SK-N-MC (cell line): ENCODE results near the gene IVNS1ABP.
"Not testable (repeated sequence)": the region's sequence is repeated elsewhere in the genome, so short reads cannot be mapped to it uniquely, and the experiment has no call there.

Experiments used
- DNase-seq: peaks from one replicate; pipeline ENCODE4 v3.0.0-alpha.2; 2011; ENCODE audit warnings: low read depth, low spot score
- H3K27ac ChIP-seq: fragments of 200-600 bp; sonication (generic); 2 replicates; pipeline ENCODE4 v1.5.1; 2016; ENCODE audit warnings: mixed run types
- H3K36me3 ChIP-seq: fragments of 200-600 bp; sonication (generic); 2 replicates; pipeline ENCODE4 v1.6.1; 2017; ENCODE audit warnings: antibody characterized with exemption, low read length, mixed read lengths; ENCODE audit not compliant: insufficient read depth
- H3K4me3 ChIP-seq: fragments of 200-600 bp; sonication (generic); 2 replicates; pipeline ENCODE4 v1.5.1; 2016
- H3K9ac ChIP-seq: fragments of 200-600 bp; sonication (generic); 2 replicates; pipeline ENCODE4 v1.8.0; 2017; ENCODE audit warnings: mixed run types, mixed read lengths; ENCODE audit not compliant: insufficient read length
- H3K9me3 ChIP-seq: fragments of 200-600 bp; sonication (generic); 2 replicates; pipeline ENCODE4 v1.6.1; 2017; ENCODE audit warnings: low read depth, mild to moderate bottlenecking, antibody characterized with exemption, low read length, moderate library complexity, mixed read lengths
- EZH2 ChIP-seq: fragments of 200-600 bp; sonication (generic); IDR thresholded peaks from one replicate; pipeline ENCODE4 v1.6.1; 2017; ENCODE audit warnings: antibody characterized with exemption
- FOXP2 ChIP-seq: optimal IDR thresholded peaks from 2 replicates; pipeline ENCODE3; 2011; ENCODE audit warnings: mild to moderate bottlenecking, moderate library complexity; ENCODE audit not compliant: insufficient read depth; ENCODE audit errors: extremely low read length, control extremely low read depth
- POLR2AphosphoS5 ChIP-seq: IDR thresholded peaks from 2 replicates; pipeline ENCODE4 v1.6.1; 2012; ENCODE audit warnings: mild to moderate bottlenecking, low read depth, low read length, borderline replicate concordance

IVNS1ABP gene

GRCh38 chr1:185262151-185262550 lies 54.9 kb downstream of the IVNS1ABP start:
- TF ChIP-seq EZH2 (no peak), POLR2AphosphoS5 (no peak)
- Histone ChIP-seq H3K36me3 (no peaks in the 10 kb centered on the region), H3K9me3 (no peaks in the 10 kb centered on the region), H3K4me3 (no peak overlapping the region), H3K27ac (no peak overlapping the region), H3K9ac (no peak overlapping the region)
- DNase-seq = no peak

- no peak overlapping the region for H3K9ac ChIP-seq
- H3K4me3 ChIP-seq = no peak overlapping the region
- no peak for DNase-seq
- no peaks in the 10 kb centered on the region for H3K9me3 ChIP-seq
- TF ChIP-seq POLR2AphosphoS5 (no peak), FOXP2 (no peak), EZH2 (no peak)
- H3K27ac ChIP-seq = no peak overlapping the region
- H3K36me3 ChIP-seq = no peaks in the 10 kb centered on the region
These were observed 56.4 kb downstream of the IVNS1ABP start for GRCh38 chr1:185260611-185261010.

- H3K9ac ChIP-seq = no peak overlapping the region
- no peak overlapping the region for H3K27ac ChIP-seq
- H3K4me3 ChIP-seq = no peak overlapping the region
- H3K9me3 ChIP-seq = no peaks in the 10 kb centered on the region
- H3K36me3 ChIP-seq = no peaks in the 10 kb centered on the region
- DNase-seq = no peak
- TF ChIP-seq POLR2AphosphoS5 (no peak), FOXP2 (no peak), EZH2 (no peak)
These were observed 58.4 kb downstream of the IVNS1ABP start for GRCh38 chr1:185258676-185259075.

GRCh38 chr1:185257950-185258208 lies 59.2 kb downstream of the IVNS1ABP start:
- no peak for DNase-seq
- Histone ChIP-seq H3K9ac (no peak overlapping the region), H3K27ac (no peak overlapping the region), H3K4me3 (no peak overlapping the region), H3K36me3 (no peaks in the 10 kb centered on the region), H3K9me3 (no peaks in the 10 kb centered on the region)
- no peak for TF ChIP-seq EZH2
- TF ChIP-seq POLR2AphosphoS5 = no peak

- not testable (repeated sequence) for H3K36me3 ChIP-seq, H3K4me3 ChIP-seq, H3K9ac ChIP-seq, H3K27ac ChIP-seq, DNase-seq, H3K9me3 ChIP-seq
These were observed 59.7 kb downstream of the IVNS1ABP start for GRCh38 chr1:185257116-185257949.

GRCh38 chr1:185255595-185255994 lies 61.4 kb downstream of the IVNS1ABP start:
- H3K36me3 ChIP-seq, H3K27ac ChIP-seq, H3K9me3 ChIP-seq, H3K4me3 ChIP-seq, DNase-seq, H3K9ac ChIP-seq: not testable (repeated sequence)

GRCh38 chr1:185252404-185252803 lies 64.6 kb downstream of the IVNS1ABP start:
- H3K4me3 ChIP-seq, H3K36me3 ChIP-seq, H3K9ac ChIP-seq, H3K27ac ChIP-seq, H3K9me3 ChIP-seq, DNase-seq: not testable (repeated sequence)

- not testable (repeated sequence) for H3K36me3 ChIP-seq, H3K9me3 ChIP-seq, DNase-seq, H3K9ac ChIP-seq, H3K4me3 ChIP-seq, H3K27ac ChIP-seq
These were observed 65.1 kb downstream of the IVNS1ABP start for GRCh38 chr1:185251928-185252327.

GRCh38 chr1:185250063-185250462 lies 67.0 kb downstream of the IVNS1ABP start:
- Histone ChIP-seq H3K4me3 (no peak overlapping the region), H3K9me3 (no peaks in the 10 kb centered on the region), H3K9ac (no peak overlapping the region), H3K27ac (no peak overlapping the region), H3K36me3 (no peaks in the 10 kb centered on the region)
- TF ChIP-seq POLR2AphosphoS5 = no peak
- no peak for TF ChIP-seq FOXP2
- no peak for TF ChIP-seq EZH2
- no peak for DNase-seq

GRCh38 chr1:185249563-185249962 lies 67.5 kb downstream of the IVNS1ABP start:
- H3K27ac ChIP-seq = no peak overlapping the region
- H3K9me3 ChIP-seq = no peaks in the 10 kb centered on the region
- no peak for DNase-seq
- no peaks in the 10 kb centered on the region for H3K36me3 ChIP-seq
- no peak overlapping the region for H3K4me3 ChIP-seq
- TF ChIP-seq EZH2 (no peak), POLR2AphosphoS5 (no peak), FOXP2 (no peak)
- H3K9ac ChIP-seq = no peak overlapping the region
